HG02610 (cell line): ENCODE measurements around the gene CATSPERZ.

ENCODE experiments used
- ATAC-seq: cut with Tn5 transposase; IDR thresholded peaks from one replicate; pipeline ENCODE4 v1.9.1; 2021; ENCODE audit warnings: mild to moderate bottlenecking, moderate library complexity; ENCODE audit not compliant: unreplicated experiment

The CATSPERZ gene

DNA sequence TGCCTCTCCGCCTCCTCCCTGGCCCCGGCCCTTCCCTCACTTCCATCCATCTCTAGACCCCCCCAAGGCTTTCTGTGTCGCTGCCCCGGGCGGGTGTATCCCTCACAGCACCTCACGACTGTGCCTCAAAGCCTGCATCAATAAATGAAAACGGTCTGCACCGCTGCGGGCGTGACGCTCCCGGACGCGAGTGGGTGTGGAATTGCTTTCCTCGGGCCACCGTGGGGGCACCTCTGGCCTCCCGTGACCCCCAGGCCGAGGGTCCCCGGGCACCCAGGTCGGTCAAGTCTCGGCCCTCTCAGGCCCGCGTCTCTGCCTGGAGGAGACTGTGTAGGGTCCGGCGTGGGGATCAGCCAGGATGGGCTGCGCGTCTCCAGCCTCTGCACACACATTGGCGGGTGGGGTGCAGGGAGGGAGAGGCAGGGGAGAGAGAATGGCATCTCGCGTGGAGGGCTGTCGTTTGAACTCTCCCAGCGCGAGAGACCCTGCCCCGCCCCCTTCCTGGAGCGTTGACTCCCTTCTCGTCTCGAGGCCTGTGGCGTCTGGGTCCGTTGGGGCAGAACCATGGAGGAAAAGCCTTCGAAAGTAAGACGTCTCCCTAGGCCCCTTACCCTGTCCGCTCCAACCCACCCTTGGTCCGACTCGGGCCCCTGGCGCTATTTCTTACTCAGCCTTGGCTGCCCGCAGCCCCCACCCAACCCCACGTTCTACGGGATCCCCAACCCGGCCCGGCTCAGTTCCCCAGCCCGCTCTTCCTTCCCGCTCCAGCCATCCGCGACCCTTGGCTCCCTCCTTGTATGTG, at the start of gene CATSPERZ:
Gene CATSPERZ, plus strand, starts transcription at position 512 of the 802 bp plus-strand sequence. Its CDS starts 53 bp downstream, at position 565.
- ATAC-seq = no peak

- ATAC-seq = no peak
Measured at GRCh38 chr11:64250415-64251015, 49.6 kb upstream of the CATSPERZ start.

DNA sequence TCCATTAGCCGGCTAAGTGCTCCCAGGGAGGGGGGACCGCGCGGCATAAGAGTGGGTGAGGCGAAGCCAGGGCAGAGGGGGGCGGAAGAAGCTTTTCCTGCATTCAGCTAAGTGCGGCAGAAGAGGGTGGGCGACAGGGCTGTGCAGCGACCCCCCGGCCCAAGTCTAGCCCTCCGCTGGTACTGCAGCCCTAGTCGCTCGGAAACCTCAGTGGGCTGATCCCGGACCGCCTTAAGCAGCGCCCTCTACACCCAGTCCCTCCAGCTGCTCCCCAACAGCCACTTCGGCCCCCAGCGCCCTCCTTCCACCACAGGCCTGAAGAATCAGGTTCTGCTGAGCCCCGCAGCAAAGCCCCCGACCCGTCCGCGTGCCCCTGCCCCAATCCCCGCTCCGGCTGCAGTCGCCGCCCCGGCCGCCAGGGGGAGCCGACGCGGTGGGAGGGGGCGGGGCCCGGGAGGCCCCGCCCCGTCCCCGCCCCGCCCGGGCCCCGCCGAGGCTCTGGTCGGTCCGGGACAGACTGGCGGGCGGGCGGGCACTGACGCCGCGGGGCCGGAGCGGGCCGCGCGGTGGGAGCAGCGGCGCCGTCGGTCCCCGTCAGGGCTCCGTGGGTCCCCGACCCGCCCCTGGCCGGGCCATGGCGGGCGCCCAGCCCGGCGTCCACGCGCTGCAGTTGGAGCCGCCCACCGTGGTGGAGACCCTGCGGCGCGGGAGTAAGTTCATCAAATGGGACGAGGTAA, 49.0 kb upstream of the CATSPERZ start, which contains the start of gene PLCB3:
Gene PLCB3, plus strand, starts transcription at position 515 of the 737 bp plus-strand sequence. Its CDS starts 120 bp downstream, at position 635.
- ATAC-seq = no peak

- ATAC-seq = no peak
Measured at GRCh38 chr11:64251753-64252002, 48.5 kb upstream of the CATSPERZ start.

DNA sequence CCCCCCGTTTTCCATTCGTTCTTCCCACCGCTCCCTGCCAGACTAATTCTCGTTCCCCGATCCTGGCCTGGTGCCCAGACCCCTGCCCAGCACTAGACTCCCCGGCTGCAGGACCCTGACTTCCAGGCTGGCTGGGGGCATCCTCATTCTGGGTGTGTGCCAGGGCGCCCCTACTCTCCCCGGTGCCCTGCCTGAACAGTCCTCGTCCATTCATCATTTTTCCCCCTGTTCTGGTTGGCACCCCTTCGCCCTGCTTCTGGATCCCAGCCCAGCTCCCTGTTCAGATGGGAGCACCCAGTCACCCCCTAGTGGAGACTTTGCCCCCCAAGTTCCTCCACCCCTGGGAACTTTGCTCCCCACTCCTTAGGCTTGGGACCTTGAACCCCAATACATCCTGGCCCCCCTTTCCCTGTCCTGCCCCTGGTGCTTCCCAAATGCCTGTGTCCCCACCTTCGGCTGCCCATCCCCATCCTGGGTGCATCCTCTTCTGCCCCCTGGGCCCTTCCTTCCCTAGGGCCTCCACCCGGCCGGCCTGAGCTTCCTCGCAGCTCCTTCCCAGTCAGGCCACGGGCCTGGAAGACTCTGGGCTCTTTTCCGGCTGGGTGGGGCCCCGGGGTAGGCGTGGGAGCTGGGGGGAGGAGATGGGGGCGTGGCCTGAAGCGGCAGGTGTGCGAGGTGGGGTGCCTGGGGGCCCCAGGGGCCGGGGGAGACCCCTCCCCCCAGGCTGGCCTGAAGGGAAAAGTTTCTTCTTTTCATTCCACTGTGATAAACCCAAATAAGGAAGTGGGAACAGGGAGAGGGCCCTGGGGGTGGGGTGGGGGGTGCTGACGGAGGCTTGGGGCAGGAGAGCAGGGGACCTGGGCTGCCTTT, 47.9 kb upstream of the CATSPERZ start:
- ATAC-seq = no peak

DNA sequence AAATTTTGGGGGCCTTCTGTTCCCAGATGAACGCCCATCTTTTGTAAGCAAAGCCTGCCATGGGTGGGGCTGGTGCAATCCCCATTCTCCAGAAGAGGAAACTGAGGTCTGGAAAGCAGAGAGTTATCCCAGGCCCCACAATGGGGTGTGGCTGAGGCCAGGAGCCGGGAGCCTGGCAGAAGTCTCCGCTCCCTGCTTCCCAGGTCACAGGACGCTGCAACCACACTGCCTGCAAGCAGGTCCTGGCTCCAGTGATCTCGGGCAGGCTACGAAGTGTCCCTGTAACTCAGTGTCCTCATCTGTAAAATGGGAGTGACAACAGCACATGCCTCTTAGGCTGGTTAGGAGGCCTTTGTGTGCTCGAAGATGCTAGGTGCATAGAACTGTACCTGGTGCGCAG, 47.1 kb upstream of the CATSPERZ start:
- no peak for ATAC-seq

DNA sequence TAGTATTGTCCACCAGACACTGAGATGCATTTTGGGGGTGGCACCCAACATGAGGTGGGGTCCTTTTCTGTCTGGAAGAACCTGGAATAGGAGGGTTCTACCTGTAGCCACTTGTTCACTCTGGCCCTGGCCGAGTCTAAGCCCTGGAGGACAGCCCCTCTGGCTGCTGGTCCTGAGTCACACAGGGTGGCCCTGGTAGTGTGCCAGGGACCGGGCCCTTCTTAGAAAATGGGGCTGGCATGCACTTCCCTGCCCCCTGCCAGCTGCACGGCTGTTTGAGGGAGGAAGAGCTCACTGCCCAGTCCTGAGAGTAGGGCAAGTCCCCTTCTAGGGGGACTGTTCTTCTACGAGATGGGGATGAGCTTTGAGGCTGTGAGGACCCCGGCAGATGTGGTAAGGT, 46.7 kb upstream of the CATSPERZ start:
- ATAC-seq = no peak

GRCh38 chr11:64254326-64254725, 45.8 kb upstream of the CATSPERZ start:
- ATAC-seq = no peak

DNA sequence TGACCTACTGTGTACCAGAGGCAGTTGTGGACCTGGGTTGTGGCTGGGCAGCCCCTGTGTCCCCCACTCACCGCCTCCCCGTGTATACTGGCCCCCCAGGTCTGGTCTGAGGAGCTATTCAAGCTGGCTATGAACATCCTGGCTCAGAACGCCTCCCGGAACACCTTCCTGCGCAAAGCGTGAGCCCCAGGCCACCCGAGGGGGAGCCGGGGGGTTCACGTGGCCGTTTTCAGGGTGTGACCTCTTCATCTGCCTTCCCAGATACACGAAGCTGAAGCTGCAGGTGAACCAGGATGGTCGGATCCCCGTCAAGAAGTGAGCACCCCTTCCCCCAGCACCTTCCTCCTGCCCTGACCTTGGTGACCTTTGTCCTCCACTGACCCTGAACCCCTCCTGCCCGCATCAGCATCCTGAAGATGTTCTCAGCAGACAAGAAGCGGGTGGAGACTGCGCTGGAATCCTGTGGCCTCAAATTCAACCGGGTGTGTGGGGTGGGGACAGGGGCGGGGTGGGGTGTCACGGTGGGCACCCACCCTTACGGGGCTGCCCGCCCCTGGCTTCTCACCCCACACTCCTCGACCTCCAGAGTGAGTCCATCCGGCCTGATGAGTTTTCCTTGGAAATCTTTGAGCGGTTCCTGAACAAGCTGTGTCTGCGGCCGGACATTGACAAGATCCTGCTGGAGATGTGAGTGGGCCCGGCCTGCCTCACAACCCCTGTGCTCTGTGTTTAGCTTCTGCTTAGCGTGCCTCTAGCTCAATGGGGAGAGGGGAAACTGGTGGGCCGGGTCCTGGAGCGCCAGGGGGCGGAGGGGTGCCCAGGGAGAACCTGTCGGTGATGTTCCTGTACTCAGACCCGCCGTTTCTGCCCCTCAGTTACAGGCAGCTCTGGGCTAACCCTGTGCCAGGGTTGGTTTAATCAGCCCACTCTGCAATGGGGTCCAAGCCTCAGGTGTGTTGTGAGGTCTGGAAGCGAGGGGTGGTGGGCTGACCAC, 44.7 kb upstream of the CATSPERZ start:
- ATAC-seq = no peak

DNA sequence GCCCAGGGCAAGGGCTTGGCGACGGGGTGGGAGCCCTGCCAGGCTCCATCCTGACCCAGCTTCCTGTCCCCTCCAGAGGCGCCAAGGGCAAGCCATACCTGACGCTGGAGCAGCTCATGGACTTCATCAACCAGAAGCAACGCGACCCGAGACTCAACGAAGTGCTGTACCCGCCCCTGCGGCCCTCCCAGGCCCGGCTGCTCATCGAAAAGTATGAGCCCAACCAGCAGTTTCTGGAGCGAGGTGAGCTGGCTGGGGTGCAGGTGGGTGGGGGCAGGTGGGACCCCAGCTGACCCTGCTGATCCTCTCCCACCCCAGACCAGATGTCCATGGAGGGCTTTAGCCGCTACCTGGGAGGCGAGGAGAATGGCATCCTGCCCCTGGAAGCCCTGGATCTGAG, 43.9 kb upstream of the CATSPERZ start:
- no peak for ATAC-seq

- ATAC-seq = no peak
Measured at GRCh38 chr11:64258356-64258755, 41.8 kb upstream of the CATSPERZ start.

- no peak for ATAC-seq
Measured at GRCh38 chr11:64258946-64259532, 41.1 kb upstream of the CATSPERZ start.

DNA sequence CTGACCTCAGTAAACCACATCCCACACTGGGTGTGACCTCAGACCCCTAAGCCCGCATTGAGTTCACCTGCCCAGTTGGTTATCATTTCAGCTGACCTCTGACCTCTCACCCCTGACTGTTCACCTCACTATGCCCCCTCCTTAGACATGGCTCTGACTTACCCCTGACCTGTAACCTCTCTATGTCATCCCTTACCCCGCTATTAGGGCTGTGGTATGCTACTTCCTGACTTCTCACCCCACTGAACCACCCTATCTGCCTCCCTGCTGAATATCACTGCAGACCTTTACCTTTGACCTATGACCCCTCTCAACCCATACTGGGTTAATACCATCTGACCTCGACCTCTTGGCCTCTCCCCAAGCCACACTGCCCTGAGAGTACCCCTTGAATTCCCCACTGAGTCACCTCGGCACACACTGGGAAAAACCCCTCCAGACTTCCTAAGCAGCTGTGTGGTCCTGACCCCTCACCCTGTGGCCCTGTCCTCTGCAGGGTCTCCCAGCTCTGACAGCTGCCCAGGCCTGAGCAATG, 40.6 kb upstream of the CATSPERZ start:
- no peak for ATAC-seq

DNA sequence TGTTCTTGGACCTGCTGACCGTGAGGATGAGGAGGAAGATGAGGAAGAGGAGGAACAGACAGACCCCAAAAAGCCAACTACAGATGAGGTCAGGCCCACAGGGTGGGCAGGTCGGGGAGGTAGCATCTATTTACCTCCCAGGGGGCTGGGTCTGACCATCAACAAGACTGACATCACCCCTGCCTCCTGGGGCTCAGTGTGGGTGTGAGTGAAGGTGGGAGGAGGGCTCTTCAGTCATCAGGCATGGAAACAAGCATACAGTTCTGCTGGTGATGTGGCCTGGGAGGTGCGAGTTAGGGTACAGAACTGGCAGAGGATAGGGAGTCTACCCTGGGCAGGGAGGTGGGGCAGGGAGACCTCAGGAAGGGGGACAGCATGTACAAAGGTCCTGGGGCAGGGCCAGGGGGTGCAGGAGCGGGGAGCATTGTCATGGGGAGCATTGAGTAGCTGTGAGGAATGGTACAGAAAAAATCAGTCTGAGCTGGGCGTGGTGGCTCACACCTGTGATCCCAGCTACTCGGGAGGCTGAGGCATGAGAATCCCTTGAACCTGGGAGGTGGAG, 39.9 kb upstream of the CATSPERZ start:
- no peak for ATAC-seq

GRCh38 chr11:64261556-64262080, 38.5 kb upstream of the CATSPERZ start:
- ATAC-seq = no peak

DNA sequence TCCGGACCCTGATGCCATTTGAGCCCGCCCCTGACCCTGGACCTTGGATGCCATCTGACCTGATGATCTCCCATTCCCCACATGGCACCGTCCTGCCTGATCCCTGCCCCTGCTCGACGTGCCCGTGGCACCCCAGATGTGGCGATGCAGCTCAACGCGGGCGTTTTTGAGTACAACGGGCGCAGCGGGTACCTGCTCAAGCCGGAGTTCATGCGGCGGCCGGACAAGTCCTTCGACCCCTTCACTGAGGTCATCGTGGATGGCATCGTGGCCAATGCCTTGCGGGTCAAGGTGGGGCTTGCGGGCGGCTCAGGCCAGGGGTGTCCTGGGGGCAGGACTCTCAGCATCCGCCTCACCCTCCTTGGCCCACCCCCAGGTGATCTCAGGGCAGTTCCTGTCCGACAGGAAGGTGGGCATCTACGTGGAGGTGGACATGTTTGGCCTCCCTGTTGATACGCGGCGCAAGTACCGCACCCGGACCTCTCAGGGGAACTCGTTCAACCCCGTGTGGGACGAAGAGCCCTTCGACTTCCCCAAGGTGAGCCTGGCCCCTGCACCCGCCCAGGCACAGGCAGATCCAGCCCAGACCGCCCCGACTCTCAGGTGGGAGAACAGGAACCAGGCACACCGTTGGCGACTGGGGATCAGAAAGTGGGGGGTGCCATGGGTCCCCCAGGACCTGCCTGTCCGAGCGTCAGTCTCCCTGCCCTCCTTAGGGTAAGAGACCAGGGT, 37.7 kb upstream of the CATSPERZ start:
- no peak for ATAC-seq

DNA sequence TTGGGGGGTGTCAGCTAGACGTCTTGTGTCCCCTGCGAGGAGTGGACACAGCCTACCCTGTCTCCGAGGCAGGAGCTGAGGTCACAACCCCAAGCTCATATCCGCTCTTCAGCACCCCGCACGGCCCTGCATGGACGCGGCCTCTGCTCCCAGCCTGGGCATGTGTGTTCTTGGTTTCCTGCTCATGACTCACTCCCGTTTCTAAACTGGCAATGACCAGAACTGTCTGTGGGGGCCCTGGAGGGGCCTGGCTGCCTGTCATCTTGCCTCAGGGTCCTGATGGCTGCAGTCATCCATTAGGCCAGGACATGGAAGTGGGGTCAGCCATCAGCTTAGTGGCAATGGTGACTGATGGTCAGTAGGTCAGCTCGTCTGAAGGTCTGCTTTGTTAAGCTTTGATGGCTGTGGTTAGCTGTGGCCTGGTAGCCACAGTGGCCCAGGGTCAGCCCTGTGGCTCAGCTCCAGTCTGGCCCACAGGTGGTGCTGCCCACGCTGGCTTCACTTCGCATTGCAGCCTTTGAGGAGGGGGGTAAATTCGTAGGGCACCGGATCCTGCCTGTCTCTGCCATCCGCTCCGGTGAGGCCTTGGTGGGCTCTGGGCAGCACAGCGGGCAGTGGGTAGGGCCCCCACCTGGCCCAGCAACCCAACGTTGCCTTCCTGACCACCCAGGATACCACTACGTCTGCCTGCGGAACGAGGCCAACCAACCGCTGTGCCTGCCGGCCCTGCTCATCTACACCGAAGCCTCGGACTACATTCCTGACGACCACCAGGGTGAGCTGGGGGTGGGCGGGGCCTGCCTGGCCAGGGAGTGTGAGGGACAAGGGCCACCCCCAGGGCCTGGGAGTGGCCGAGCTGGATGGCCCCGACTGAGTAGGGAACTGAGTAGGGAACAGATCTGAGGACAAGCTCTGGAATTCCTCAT, 36.9 kb upstream of the CATSPERZ start:
- ATAC-seq = no peak
